ENCODE results near the gene SLC6A11. TPM values are rescaled to one million over a fixed set of nuclear protein-coding genes. Genes with fewer than 3 reads are reported as not detected.
A peak's percentile ranks its signal among the peaks of the same experiment; 100 is the strongest.

The SLC6A11 gene
- total RNA-seq, 2 experiments from 2014 or later = not detected

GRCh38 chr3:10955711-10956453, 139.9 kb downstream of the SLC6A11 start:
- ATAC-seq = no peak
- Mint-ChIP-seq H3K27me3 (ENCODE audit: low read depth) (no peaks in the 10 kb centered on the region), H3K27ac (no peak overlapping the region), H3K4me1 (ENCODE audit: low read depth) (no peaks in the 10 kb centered on the region), H3K4me3 (no peak overlapping the region), H3K9me3 (ENCODE audit: insufficient read depth) (no peaks in the 10 kb centered on the region), H3K36me3 (ENCODE audit: low read depth) (no peaks in the 10 kb centered on the region)
- ChIA-PET POLR2A (no interaction called here), CTCF (no interaction called here)
- no peak for DNase-seq

DNA sequence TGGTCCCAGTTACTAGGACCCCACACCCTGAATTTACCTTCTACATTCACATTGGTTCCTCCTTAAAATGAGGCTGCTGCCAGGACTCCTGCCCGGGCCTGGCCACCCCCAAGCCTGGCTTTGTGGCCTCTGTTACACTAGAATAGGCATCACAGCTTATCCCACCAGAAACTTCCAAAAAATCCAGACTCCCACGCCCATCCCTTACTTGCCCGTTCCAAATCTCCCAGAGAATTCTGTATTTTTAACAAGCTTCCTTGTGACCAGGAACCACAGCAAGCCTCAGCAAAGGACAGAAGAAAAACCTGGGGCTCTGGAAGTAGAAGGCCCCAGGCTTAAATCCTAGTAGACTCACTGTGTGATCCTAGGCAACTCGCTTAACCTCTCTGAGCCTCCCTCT, 140.5 kb downstream of the SLC6A11 start:
- Mint-ChIP-seq H3K27me3 (ENCODE audit: low read depth) (no peaks in the 10 kb centered on the region), H3K36me3 (ENCODE audit: low read depth) (no peaks in the 10 kb centered on the region), H3K4me3 (no peak overlapping the region), H3K9me3 (ENCODE audit: insufficient read depth) (no peaks in the 10 kb centered on the region), H3K4me1 (ENCODE audit: low read depth) (no peaks in the 10 kb centered on the region), H3K27ac (no peak overlapping the region)
- ATAC-seq (no peak), DNase-seq (no peak)
- POLR2A ChIA-PET = interaction anchor here (0.7 kb wide), 1 partner anchor 14 kb away, joined by 3 read pairs; no protein-coding TSS in a partner anchor
- CTCF ChIA-PET = no interaction called here

DNA sequence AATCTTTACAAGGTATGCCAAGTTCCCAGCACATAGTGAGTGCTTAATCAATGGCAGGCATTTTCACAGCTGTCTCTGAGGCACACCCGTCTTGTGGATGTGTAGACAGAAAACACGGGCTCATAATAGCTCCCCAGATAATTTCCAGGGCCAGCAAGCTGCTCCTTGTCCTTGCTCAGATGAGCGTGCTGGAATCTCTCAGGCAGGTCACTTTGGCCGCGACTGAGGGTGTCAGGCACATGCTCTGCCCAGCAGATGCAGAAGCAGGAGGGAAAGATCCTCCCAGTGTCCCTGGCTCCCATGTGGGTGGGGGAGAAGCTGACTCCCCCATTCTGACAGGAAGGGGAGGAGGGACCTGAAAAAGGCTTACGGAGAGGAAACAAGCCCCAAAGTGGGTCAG, 141.0 kb downstream of the SLC6A11 start:
- POLR2A ChIA-PET = interaction anchor here (0.7 kb wide), 1 partner anchor 13 kb away, joined by 3 read pairs; no protein-coding TSS in a partner anchor
- no peaks in the 10 kb centered on the region for H3K36me3 Mint-ChIP-seq (ENCODE audit: low read depth)
- H3K4me3 Mint-ChIP-seq = no peak overlapping the region

DNA sequence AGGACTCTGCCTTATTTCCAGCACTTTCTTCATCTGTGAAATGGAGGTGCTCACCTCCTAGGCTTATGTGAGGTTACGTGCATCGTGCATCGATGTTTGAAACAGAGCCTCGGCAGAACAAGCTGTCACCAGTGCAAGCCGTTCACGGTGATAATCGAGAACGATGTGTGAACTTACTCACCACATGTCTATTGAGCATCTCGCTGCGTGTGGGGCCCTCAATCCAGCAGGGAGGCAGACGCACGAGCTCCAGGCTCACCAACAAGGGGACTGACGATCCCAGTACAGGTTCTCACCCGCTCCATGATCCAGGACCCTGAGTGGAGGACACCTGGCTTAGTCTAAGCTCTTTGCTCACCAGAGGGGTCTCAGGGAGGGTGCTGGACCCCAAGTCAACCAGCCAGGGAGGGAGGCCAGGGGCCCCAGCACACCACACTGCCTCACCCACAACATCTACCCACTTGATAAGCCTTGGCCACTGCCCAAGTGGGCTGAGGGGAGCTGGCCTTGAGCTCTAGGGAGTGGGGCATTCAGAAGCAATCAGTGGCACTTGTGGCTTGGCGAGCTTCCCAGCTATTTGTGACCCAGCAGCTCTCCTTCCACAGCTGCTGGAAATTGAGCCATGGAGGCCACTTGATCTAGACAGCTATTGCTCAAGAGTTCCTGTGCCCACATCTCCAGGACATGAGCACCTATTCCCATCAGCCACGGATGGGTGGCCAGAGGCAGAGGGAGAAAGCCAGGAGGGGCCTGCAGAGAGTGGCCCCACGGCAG, 142.1 kb downstream of the SLC6A11 start:
- Mint-ChIP-seq H3K9me3 (ENCODE audit: insufficient read depth) (no peaks in the 10 kb centered on the region), H3K27me3 (ENCODE audit: low read depth) (no peaks in the 10 kb centered on the region), H3K36me3 (ENCODE audit: low read depth) (no peaks in the 10 kb centered on the region), H3K4me1 (ENCODE audit: low read depth) (no peaks in the 10 kb centered on the region), H3K4me3 (no peak overlapping the region), H3K27ac (no peak overlapping the region)
- ChIA-PET POLR2A (no interaction called here), CTCF (no interaction called here)
- ATAC-seq (no peak), DNase-seq (no peak)

More for the DNA sequence above, 141.0 kb downstream of the SLC6A11 start:
- Mint-ChIP-seq H3K27me3 (ENCODE audit: low read depth) (no peaks in the 10 kb centered on the region), H3K4me1 (ENCODE audit: low read depth) (no peaks in the 10 kb centered on the region), H3K9me3 (ENCODE audit: insufficient read depth) (no peaks in the 10 kb centered on the region), H3K27ac (no peak overlapping the region)
- ATAC-seq (no peak), DNase-seq (no peak)
- CTCF ChIA-PET = no interaction called here

- ChIA-PET CTCF (no interaction called here), POLR2A (no interaction called here)
- Mint-ChIP-seq H3K4me3 (no peak overlapping the region), H3K36me3 (ENCODE audit: low read depth) (no peaks in the 10 kb centered on the region), H3K27ac (no peak overlapping the region), H3K4me1 (ENCODE audit: low read depth) (no peaks in the 10 kb centered on the region), H3K27me3 (ENCODE audit: low read depth) (no peaks in the 10 kb centered on the region), H3K9me3 (ENCODE audit: insufficient read depth) (no peaks in the 10 kb centered on the region)
- DNase-seq = no peak
- no peak for ATAC-seq
Measured at GRCh38 chr3:10960255-10960654, 144.2 kb downstream of the SLC6A11 start.

DNA sequence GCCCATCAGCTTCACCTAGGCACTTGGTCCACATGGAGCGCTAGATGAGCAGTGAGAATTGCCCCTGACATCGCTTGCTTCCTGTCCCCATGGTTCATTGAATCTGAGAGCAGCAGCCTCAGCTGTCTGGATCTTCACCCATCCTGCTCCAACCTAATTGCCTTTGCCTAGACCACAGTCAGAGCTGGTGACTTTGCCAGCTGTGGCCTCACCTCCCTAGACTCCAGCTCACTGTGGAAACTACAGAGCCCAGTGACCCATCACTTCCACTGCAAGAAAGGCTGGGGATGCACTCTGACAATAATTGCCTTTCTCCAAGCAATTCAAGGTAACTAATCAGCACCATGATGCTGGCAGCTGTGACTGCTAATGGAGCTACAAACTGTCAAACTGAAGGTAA, 145.9 kb downstream of the SLC6A11 start:
- no peak for ATAC-seq
- no peaks in the 10 kb centered on the region for H3K36me3 Mint-ChIP-seq (ENCODE audit: low read depth)
- DNase-seq = no peak
- POLR2A ChIA-PET = no interaction called here
- CTCF ChIA-PET = no interaction called here
- H3K4me3 Mint-ChIP-seq = no peak overlapping the region
- no peaks in the 10 kb centered on the region for H3K4me1 Mint-ChIP-seq (ENCODE audit: low read depth)
- no peaks in the 10 kb centered on the region for H3K27me3 Mint-ChIP-seq (ENCODE audit: low read depth)
- H3K9me3 Mint-ChIP-seq (ENCODE audit: insufficient read depth) = no peaks in the 10 kb centered on the region
- no peak overlapping the region for H3K27ac Mint-ChIP-seq

DNA sequence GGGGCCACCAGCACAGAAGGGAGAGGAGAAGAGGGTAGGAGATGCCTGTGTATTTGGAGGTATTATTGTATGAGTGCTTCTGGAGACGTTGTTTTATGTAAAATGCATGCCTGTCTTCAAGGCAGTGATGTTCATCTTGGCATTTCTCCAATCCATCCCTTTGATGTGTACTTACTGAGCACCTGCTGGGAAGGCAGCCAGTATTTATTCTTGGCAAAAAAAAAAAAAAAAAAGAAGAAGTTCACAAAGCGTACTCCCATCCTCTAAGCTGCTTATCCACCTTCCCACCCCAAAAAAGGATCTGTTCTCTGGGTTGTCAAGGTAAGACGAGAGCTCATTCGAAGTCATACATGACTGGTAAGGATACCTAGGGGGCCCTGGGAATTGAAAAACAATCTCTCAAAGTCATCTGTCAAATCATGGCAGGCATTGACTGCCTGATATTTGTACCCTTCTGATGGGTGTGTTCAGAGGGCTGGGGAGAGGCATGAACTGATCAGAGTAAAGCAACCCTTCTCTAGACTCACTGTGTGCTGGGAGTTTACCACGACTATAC, 146.5 kb downstream of the SLC6A11 start:
- Mint-ChIP-seq H3K36me3 (ENCODE audit: low read depth) (no peaks in the 10 kb centered on the region), H3K4me1 (ENCODE audit: low read depth) (no peaks in the 10 kb centered on the region), H3K27me3 (ENCODE audit: low read depth) (no peaks in the 10 kb centered on the region), H3K27ac (no peak overlapping the region), H3K9me3 (ENCODE audit: insufficient read depth) (no peaks in the 10 kb centered on the region), H3K4me3 (no peak overlapping the region)
- CTCF ChIA-PET = no interaction called here
- DNase-seq (no peak), ATAC-seq (no peak)
- POLR2A ChIA-PET = no interaction called here

- no peak overlapping the region for H3K27ac Mint-ChIP-seq
- no peaks in the 10 kb centered on the region for H3K9me3 Mint-ChIP-seq (ENCODE audit: insufficient read depth)
- ATAC-seq = no peak
- no peaks in the 10 kb centered on the region for H3K36me3 Mint-ChIP-seq (ENCODE audit: low read depth)
- POLR2A ChIA-PET = no interaction called here
- DNase-seq = peak; percentile 44
- CTCF ChIA-PET = interaction anchor here (1.2 kb wide), 1 partner anchor 18 kb away, joined by 3 read pairs; no protein-coding TSS in a partner anchor
- no peaks in the 10 kb centered on the region for H3K27me3 Mint-ChIP-seq (ENCODE audit: low read depth)
- H3K4me1 Mint-ChIP-seq (ENCODE audit: low read depth) = no peaks in the 10 kb centered on the region
- H3K4me3 Mint-ChIP-seq = no peak overlapping the region
Measured at GRCh38 chr3:10964537-10965167, 148.6 kb downstream of the SLC6A11 start.

DNA sequence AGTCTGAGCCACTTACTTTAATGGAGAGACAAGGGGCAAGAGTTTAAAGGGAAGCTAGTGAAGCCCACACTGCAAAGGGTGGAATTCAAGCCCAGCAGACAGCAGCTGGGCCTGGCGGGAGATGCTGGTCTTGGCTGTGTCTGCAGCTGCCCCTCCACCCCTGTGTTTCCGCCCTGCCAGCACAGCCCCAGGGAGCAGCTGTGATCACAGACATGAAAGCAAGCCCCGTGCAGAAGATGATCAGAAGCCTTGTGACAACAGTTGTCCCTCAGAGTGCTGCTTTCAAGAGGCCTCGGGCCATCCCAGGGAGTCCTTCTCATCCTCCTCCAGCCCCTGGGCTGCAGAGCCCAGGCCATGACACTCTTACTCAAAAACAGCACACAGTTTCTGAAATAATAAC, 152.4 kb downstream of the SLC6A11 start:
- no peak for ATAC-seq
- peaks cover 6% of the 10 kb centered on the region for H3K27me3 Mint-ChIP-seq (ENCODE audit: low read depth)
- H3K4me3 Mint-ChIP-seq = no peak overlapping the region
- H3K27ac Mint-ChIP-seq = no peak overlapping the region
- no peaks in the 10 kb centered on the region for H3K4me1 Mint-ChIP-seq (ENCODE audit: low read depth)
- H3K36me3 Mint-ChIP-seq (ENCODE audit: low read depth) = no peaks in the 10 kb centered on the region
- ChIA-PET POLR2A (no interaction called here), CTCF (no interaction called here)
- DNase-seq = no peak
- no peaks in the 10 kb centered on the region for H3K9me3 Mint-ChIP-seq (ENCODE audit: insufficient read depth)

GRCh38 chr3:10970306-10970960, 154.4 kb downstream of the SLC6A11 start:
- H3K36me3 Mint-ChIP-seq (ENCODE audit: low read depth) = no peaks in the 10 kb centered on the region
- ATAC-seq (no peak), DNase-seq (no peak)
- no peak overlapping the region for H3K27ac Mint-ChIP-seq
- no peaks in the 10 kb centered on the region for H3K9me3 Mint-ChIP-seq (ENCODE audit: insufficient read depth)
- H3K27me3 Mint-ChIP-seq (ENCODE audit: low read depth) = peaks cover 6% of the 10 kb centered on the region
- H3K4me1 Mint-ChIP-seq (ENCODE audit: low read depth) = no peaks in the 10 kb centered on the region
- CTCF ChIA-PET = interaction anchor here (1.0 kb wide), 1 partner anchor 187 kb away, joined by 3 read pairs; no protein-coding TSS in a partner anchor
- POLR2A ChIA-PET = interaction anchor here (0.5 kb wide), 1 partner anchor 14 kb away, joined by 3 read pairs; no protein-coding TSS in a partner anchor
- H3K4me3 Mint-ChIP-seq = no peak overlapping the region

GRCh38 chr3:10972072-10972782, 156.2 kb downstream of the SLC6A11 start:
- Mint-ChIP-seq H3K4me1 (ENCODE audit: low read depth) (no peaks in the 10 kb centered on the region), H3K9me3 (ENCODE audit: insufficient read depth) (no peaks in the 10 kb centered on the region), H3K27me3 (ENCODE audit: low read depth) (peaks cover 8% of the 10 kb centered on the region), H3K36me3 (ENCODE audit: low read depth) (no peaks in the 10 kb centered on the region), H3K4me3 (no peak overlapping the region), H3K27ac (no peak overlapping the region)
- POLR2A ChIA-PET = no interaction called here
- DNase-seq (no peak), ATAC-seq (no peak)
- CTCF ChIA-PET = no interaction called here

All from activated CD8-positive, alpha-beta T cell treated with anti-CD3 and anti-CD28 coated beads, Interleukin-2, amount 10 ng/mL, durations not matched to agents 7 days and 5 days (primary cell).